Astrocyte (in vitro differentiated cells and primary cell): Measurements from ENCODE around the gene IL17A. TPM values are rescaled to one million over a fixed set of nuclear protein-coding genes. Genes with fewer than 3 reads are reported as not detected.

Source experiments
- DNase-seq: peaks from one replicate; pipeline ENCODE4 v3.0.0-alpha.2; 2010; ENCODE audit warnings: low read depth
- FAIRE-seq: peaks from 2 replicates; lab custom pipeline; 2011; peaks lifted over from hg19 to GRCh38; lab: Jason Lieb, UNC
- H2AFZ ChIP-seq: 2 replicates; pipeline ENCODE4 v1.6.0; 2012; ENCODE audit warnings: low read depth, low read length, inconsistent platforms
- H3K27ac ChIP-seq: 2 replicates; pipeline ENCODE4 v1.5.1; 2011; ENCODE audit warnings: low read depth, low read length, inconsistent platforms
- H3K27me3 ChIP-seq: 2 replicates; pipeline ENCODE4 v1.6.0; 2011; ENCODE audit warnings: low read length, inconsistent platforms; ENCODE audit not compliant: insufficient read depth
- H3K36me3 ChIP-seq: 2 replicates; pipeline ENCODE4 v1.5.1; 2011; ENCODE audit warnings: low read length, inconsistent platforms; ENCODE audit not compliant: insufficient read depth
- H3K4me1 ChIP-seq: 2 replicates; pipeline ENCODE4 v1.5.1; 2011; ENCODE audit warnings: low read length, inconsistent platforms; ENCODE audit not compliant: insufficient read depth
- H3K4me2 ChIP-seq: 2 replicates; pipeline ENCODE4 v1.6.0; 2012; ENCODE audit warnings: low read length, inconsistent platforms
- H3K4me3 ChIP-seq: 2 replicates; pipeline ENCODE4 v1.5.1; 2011; ENCODE audit warnings: low read depth, mild to moderate bottlenecking, low read length, inconsistent platforms; ENCODE audit not compliant: insufficient read depth
- H3K79me2 ChIP-seq: 2 replicates; pipeline ENCODE4 v1.6.0; 2012; ENCODE audit warnings: mild to moderate bottlenecking, low read length, inconsistent platforms; ENCODE audit not compliant: insufficient read depth
- H3K9ac ChIP-seq: 2 replicates; pipeline ENCODE4 v1.6.0; 2012; ENCODE audit warnings: mild to moderate bottlenecking, low read length, inconsistent platforms
- H3K9me3 ChIP-seq: 2 replicates; pipeline ENCODE4 v1.5.1; 2012; ENCODE audit warnings: low read depth, mild to moderate bottlenecking, low read length, inconsistent platforms; ENCODE audit not compliant: insufficient read depth
- H4K20me1 ChIP-seq: 2 replicates; pipeline ENCODE4 v1.6.0; 2012; ENCODE audit warnings: low read length, inconsistent platforms; ENCODE audit not compliant: insufficient read depth
- H3K27ac Mint-ChIP-seq: one replicate; pipeline ENCODE4 v1.8.0; 2021; ENCODE audit warnings: mild to moderate bottlenecking, mixed read lengths; ENCODE audit not compliant: unreplicated experiment
- H3K27me3 Mint-ChIP-seq: one replicate; pipeline ENCODE4 v1.8.0; 2021; ENCODE audit warnings: low read depth, mixed read lengths; ENCODE audit not compliant: unreplicated experiment
- H3K36me3 Mint-ChIP-seq: one replicate; pipeline ENCODE4 v1.8.0; 2021; ENCODE audit warnings: low read depth, mixed read lengths; ENCODE audit not compliant: unreplicated experiment
- H3K4me1 Mint-ChIP-seq: one replicate; pipeline ENCODE4 v1.8.0; 2021; ENCODE audit warnings: low read depth, mixed read lengths; ENCODE audit not compliant: unreplicated experiment
- H3K4me3 Mint-ChIP-seq: one replicate; pipeline ENCODE4 v1.8.0; 2021; ENCODE audit warnings: mild to moderate bottlenecking, moderate library complexity, mixed read lengths; ENCODE audit not compliant: unreplicated experiment
- H3K9me3 Mint-ChIP-seq: one replicate; pipeline ENCODE4 v1.8.0; 2021; ENCODE audit warnings: mild to moderate bottlenecking, mixed read lengths; ENCODE audit not compliant: unreplicated experiment
- EZH2 ChIP-seq: IDR thresholded peaks from 2 replicates; pipeline ENCODE4 v1.6.1; 2012; ENCODE audit warnings: mild to moderate bottlenecking, low read length, inconsistent platforms; ENCODE audit not compliant: insufficient read depth
- total RNA-seq: library from RNA; stranded (reverse); gene quantifications from 2 replicates; pipeline ENCODE4 v1.2.1, GENCODE V29; 2021
- TF ChIP-seq, protein P1 (sequence below): IDR thresholded peaks from 2 replicates; pipeline ENCODE4 v1.5.1; 2011; ENCODE audit warnings: low read depth, mild to moderate bottlenecking, inconsistent platforms, low read length, moderate library complexity; ENCODE audit not compliant: insufficient read depth

The IL17A gene
- total RNA-seq, 1 donor from 2014 or later: not detected

DNA sequence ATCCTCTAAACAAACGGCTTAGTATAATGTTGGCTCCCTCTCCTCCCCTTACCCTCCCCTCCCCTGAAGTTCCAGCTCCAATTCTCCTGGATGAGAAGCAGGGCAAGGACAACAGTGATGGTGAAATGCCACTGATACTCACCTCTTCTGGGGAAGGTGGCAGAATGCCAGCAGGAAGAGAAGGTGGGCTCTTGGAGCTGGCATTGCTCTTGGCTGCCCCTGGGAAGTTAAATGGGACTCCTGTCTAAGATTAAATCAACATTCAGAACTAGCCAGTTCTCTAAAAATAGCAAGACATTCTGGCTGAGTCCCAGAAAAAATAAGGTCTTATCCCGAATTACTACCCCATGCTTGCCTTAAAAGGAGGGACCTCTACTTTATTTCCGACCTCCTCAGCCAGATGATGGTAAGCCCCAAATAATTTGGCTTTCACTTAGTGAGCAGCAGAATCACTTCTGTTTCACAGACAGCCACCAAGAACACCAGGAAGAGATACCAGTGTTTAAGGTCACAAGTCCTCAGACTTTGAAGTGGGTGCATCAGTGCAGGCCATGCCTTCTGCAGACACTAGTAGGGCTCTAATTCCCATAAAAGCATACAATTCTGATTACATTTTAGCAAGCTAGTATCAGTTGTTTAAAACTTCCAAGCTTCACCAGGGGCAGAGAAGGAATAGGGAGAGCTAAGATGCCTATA is 46.0 kb upstream of the IL17A start:
- H4K20me1 ChIP-seq: no peaks in the 10 kb centered on the region
- H3K27ac ChIP-seq: no peak overlapping the region
- no peaks in the 10 kb centered on the region for H3K79me2 ChIP-seq
- TF ChIP-seq EZH2: no peak
- Mint-ChIP-seq H3K36me3 (no peaks in the 10 kb centered on the region), H3K9me3 (no peaks in the 10 kb centered on the region), H3K4me1 (peaks cover 2% of the 10 kb centered on the region), H3K27me3 (peaks cover 39% of the 10 kb centered on the region), H3K4me3 (no peak overlapping the region), H3K27ac (no peak overlapping the region)
- no peak overlapping the region for H3K9ac ChIP-seq
- DNase-seq: no peak
- FAIRE-seq: no peak
- H3K4me2 ChIP-seq: no peak overlapping the region
- no peaks in the 10 kb centered on the region for H3K9me3 ChIP-seq
- no peaks in the 10 kb centered on the region for H3K4me1 ChIP-seq
- H3K4me3 ChIP-seq: no peak overlapping the region
- no peaks in the 10 kb centered on the region for H3K36me3 ChIP-seq
- H2AFZ ChIP-seq: no peak overlapping the region
- peaks cover 2% of the 10 kb centered on the region for H3K27me3 ChIP-seq

- H3K9me3 ChIP-seq: no peaks in the 10 kb centered on the region
- no peaks in the 10 kb centered on the region for H3K4me1 Mint-ChIP-seq
- peaks cover 54% of the 10 kb centered on the region for H3K27me3 Mint-ChIP-seq
- no peak overlapping the region for H3K4me3 ChIP-seq
- no peaks in the 10 kb centered on the region for H3K9me3 Mint-ChIP-seq
- no peak overlapping the region for H3K27ac ChIP-seq
- peaks cover 2% of the 10 kb centered on the region for H3K27me3 ChIP-seq
- H3K27ac Mint-ChIP-seq: no peak overlapping the region
- H3K4me2 ChIP-seq: no peak overlapping the region
- no peak overlapping the region for H2AFZ ChIP-seq
- FAIRE-seq (no peak), DNase-seq (no peak)
- no peaks in the 10 kb centered on the region for H3K36me3 Mint-ChIP-seq
- no peak for TF ChIP-seq EZH2
- TF ChIP-seq, protein P1, sequence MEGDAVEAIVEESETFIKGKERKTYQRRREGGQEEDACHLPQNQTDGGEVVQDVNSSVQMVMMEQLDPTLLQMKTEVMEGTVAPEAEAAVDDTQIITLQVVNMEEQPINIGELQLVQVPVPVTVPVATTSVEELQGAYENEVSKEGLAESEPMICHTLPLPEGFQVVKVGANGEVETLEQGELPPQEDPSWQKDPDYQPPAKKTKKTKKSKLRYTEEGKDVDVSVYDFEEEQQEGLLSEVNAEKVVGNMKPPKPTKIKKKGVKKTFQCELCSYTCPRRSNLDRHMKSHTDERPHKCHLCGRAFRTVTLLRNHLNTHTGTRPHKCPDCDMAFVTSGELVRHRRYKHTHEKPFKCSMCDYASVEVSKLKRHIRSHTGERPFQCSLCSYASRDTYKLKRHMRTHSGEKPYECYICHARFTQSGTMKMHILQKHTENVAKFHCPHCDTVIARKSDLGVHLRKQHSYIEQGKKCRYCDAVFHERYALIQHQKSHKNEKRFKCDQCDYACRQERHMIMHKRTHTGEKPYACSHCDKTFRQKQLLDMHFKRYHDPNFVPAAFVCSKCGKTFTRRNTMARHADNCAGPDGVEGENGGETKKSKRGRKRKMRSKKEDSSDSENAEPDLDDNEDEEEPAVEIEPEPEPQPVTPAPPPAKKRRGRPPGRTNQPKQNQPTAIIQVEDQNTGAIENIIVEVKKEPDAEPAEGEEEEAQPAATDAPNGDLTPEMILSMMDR: no peak
- H3K36me3 ChIP-seq: no peaks in the 10 kb centered on the region
- H3K4me1 ChIP-seq: no peaks in the 10 kb centered on the region
- H4K20me1 ChIP-seq: no peaks in the 10 kb centered on the region
- no peak overlapping the region for H3K4me3 Mint-ChIP-seq
- no peak overlapping the region for H3K9ac ChIP-seq
- no peaks in the 10 kb centered on the region for H3K79me2 ChIP-seq
Observed at GRCh38 chr6:52141596-52141995, 44.6 kb upstream of the IL17A start.

GRCh38 chr6:52142556-52142955 is 43.6 kb upstream of the IL17A start:
- no peak for FAIRE-seq

More at GRCh38 chr6:52142556-52142955, 43.6 kb upstream of the IL17A start:
- Mint-ChIP-seq H3K27me3 (peaks cover 54% of the 10 kb centered on the region), H3K36me3 (no peaks in the 10 kb centered on the region), H3K4me1 (no peaks in the 10 kb centered on the region), H3K9me3 (no peaks in the 10 kb centered on the region), H3K4me3 (no peak overlapping the region), H3K27ac (no peak overlapping the region)
- Histone ChIP-seq H3K36me3 (no peaks in the 10 kb centered on the region), H3K79me2 (no peaks in the 10 kb centered on the region), H3K4me2 (no peak overlapping the region), H3K9ac (no peak overlapping the region), H3K9me3 (no peaks in the 10 kb centered on the region), H3K27me3 (no peaks in the 10 kb centered on the region), H3K4me1 (no peaks in the 10 kb centered on the region), H4K20me1 (no peaks in the 10 kb centered on the region), H3K27ac (no peak overlapping the region), H3K4me3 (no peak overlapping the region), H2AFZ (no peak overlapping the region)
- TF ChIP-seq, protein P1: no peak
- no peak for TF ChIP-seq EZH2
- no peak for DNase-seq
